Activated T-cell treated with anti-CD3 and anti-CD28 coated beads for 1 hour (primary cell): ENCODE measurements around the gene IGIP.
A peak's percentile ranks its signal among the peaks of the same experiment; 100 is the strongest.

Experiments
- DNase-seq: peaks from one replicate; pipeline ENCODE4 v3.0.0-alpha.2; 2020; ENCODE audit warnings: low read depth

IGIP gene

GRCh38 chr5:140125637-140126036, at the start of gene IGIP:
Gene IGIP, plus strand, starts transcription at chr5:140125937. Its CDS starts 2,540 bp downstream, at chr5:140128477.
- DNase-seq: no peak

- DNase-seq: no peak
Measured at GRCh38 chr5:140076142-140076541, 49.6 kb upstream of the IGIP start.

GRCh38 chr5:140076788-140077187, 48.9 kb upstream of the IGIP start:
- DNase-seq: no peak

GRCh38 chr5:140083120-140083519, 42.6 kb upstream of the IGIP start:
- no peak for DNase-seq

- no peak for DNase-seq
Measured at GRCh38 chr5:140083650-140084049, 42.1 kb upstream of the IGIP start.

- DNase-seq: no peak
Measured at GRCh38 chr5:140084541-140084940, 41.2 kb upstream of the IGIP start.

GRCh38 chr5:140090251-140090650, 35.5 kb upstream of the IGIP start:
- DNase-seq: no peak

GRCh38 chr5:140093179-140093578, 32.6 kb upstream of the IGIP start:
- no peak for DNase-seq

- DNase-seq: no peak
Measured at GRCh38 chr5:140093866-140094265, 31.9 kb upstream of the IGIP start.

GRCh38 chr5:140094889-140095288, 30.8 kb upstream of the IGIP start:
- no peak for DNase-seq

GRCh38 chr5:140101179-140101578, 24.6 kb upstream of the IGIP start:
- no peak for DNase-seq

GRCh38 chr5:140103154-140103553, 22.6 kb upstream of the IGIP start:
- DNase-seq: no peak

GRCh38 chr5:140104100-140104499, 21.6 kb upstream of the IGIP start:
- DNase-seq: no peak

GRCh38 chr5:140106101-140106500, 19.6 kb upstream of the IGIP start:
- DNase-seq: no peak

GRCh38 chr5:140106805-140107311, 18.9 kb upstream of the IGIP start:
- no peak for DNase-seq

- DNase-seq: peak; percentile 86
Measured at GRCh38 chr5:140107312-140108092, 18.2 kb upstream of the IGIP start.

GRCh38 chr5:140108093-140109017, 17.4 kb upstream of the IGIP start:
- no peak for DNase-seq

GRCh38 chr5:140109018-140109758, 16.5 kb upstream of the IGIP start:
- DNase-seq: no peak

GRCh38 chr5:140109759-140110645, 15.7 kb upstream of the IGIP start:
- DNase-seq: no peak

GRCh38 chr5:140110646-140110957, 15.1 kb upstream of the IGIP start:
- no peak for DNase-seq
